ENCODE measurements around the gene DOCK11.
A peak's percentile ranks its signal among the peaks of the same experiment; 100 is the strongest.
"Not testable (repeated sequence)": the region's sequence is repeated elsewhere in the genome, so short reads cannot be mapped to it uniquely, and the experiment has no call there.

The DOCK11 gene

DNA sequence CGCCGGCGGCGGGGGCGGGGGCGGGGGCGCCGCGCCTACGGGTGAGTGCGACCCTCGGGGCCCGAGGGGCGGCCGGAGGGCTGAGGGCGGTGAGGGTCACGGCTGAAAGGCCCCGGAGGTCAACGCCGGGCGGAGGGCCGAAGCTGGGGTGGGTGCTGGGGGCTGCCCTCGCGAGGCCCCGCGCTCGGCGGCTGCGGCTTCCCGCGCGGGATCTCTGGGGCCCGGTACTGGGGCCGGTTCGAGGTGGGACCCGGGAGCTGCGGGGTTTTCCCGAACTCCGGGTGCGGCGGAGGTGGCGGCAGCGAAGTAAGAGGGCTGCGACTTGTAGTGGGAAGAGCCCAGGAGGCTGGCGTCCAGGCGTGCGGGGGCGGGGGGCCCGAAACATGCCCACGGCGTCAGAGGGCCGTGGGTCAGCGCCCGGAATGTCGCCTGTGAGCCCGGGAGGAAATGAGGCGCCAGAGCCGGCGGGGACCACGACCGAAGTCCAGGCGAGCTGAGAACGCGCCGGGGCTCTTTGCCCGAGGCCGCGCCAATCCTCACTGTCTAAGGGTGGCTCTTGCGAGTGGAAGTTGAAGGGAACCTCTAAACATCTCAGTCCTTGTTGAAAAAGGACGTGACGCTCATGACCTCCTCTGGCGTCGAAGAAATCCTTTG lies 232.2 kb downstream of the DOCK11 start:
- Mint-ChIP-seq H3K36me3 (no peaks in the 10 kb centered on the region), H3K27me3 (peaks cover 10% of the 10 kb centered on the region), H3K27ac (no peak overlapping the region), H3K4me3 (peak overlapping the region; percentile 71), H3K4me1 (no peaks in the 10 kb centered on the region), H3K9me3 (no peaks in the 10 kb centered on the region)

DNA sequence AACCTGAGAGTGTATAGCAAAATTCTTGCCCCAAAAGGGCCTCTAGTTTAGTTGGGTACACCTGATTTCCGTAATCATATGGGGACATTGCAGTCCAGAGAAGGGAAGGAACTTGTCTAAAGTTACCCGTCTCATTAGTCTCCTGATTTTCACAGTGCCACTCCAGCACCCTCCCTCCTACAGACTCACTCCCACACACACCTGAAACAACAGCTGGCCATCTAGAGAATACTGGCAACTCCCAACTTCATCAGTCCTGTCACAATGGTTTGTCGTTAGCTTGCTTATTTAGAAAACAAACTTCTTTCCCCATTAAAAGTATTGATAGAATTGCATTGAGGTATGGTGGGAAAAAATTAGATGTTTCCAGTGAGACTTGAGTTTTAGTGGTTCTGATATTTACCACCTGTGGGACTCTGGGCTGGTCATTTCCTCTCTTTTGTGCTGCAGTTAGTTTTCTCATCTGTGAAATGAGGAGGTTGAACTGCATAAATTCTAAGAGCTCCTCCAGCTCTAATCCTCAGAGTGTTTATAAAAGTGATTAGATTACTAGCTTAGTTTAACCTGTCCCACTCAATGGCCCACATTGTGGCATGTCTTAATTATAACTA lies 233.5 kb downstream of the DOCK11 start:
- H3K4me1 Mint-ChIP-seq, result no peaks in the 10 kb centered on the region
- no peaks in the 10 kb centered on the region for H3K36me3 Mint-ChIP-seq
- no peak overlapping the region for H3K4me3 Mint-ChIP-seq
- H3K27me3 Mint-ChIP-seq, result peaks cover 10% of the 10 kb centered on the region
- H3K27ac Mint-ChIP-seq, result no peak overlapping the region
- no peaks in the 10 kb centered on the region for H3K9me3 Mint-ChIP-seq

DNA sequence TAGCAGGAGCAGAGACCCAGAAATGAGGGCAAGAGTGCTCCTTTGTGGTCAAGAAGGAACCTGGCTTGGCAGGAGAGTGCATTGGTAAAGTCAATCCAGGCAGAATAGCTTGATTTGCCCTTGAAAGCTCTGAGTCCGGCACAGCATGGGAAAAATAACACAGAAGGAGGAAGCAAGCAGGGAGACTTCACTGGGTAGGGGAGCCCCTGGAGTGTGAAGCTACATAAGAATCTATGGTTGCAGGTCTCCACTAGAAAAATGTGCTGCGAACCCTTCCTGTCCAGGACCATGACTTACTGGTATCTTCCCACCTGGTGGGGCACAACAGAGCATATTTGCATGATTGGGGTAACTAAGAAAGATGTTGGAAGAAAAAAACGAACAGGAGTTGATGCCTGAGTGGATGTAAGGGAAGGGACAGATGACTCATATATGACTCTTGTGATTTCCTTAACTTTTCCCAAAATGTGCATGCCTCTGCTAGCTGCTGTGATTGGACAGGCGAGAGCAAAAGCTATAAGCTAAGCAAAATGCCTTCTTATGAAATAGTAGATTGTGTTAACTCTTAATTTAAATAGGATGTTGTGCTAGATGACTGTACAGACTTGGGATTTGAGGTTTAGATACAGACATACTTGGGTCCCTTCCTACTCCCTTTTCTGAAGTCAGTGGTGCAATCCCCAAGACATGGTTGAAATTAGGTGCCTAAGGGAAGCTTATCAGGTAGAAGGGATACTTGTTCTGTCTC lies 235.1 kb downstream of the DOCK11 start:
- Mint-ChIP-seq H3K27me3 (peaks cover 10% of the 10 kb centered on the region), H3K27ac (no peak overlapping the region), H3K4me1 (no peaks in the 10 kb centered on the region), H3K4me3 (no peak overlapping the region), H3K9me3 (no peaks in the 10 kb centered on the region), H3K36me3 (no peaks in the 10 kb centered on the region)

GRCh38 chrX:118732551-118732950 lies 236.9 kb downstream of the DOCK11 start:
- H3K4me3 Mint-ChIP-seq, H3K9me3 Mint-ChIP-seq, H3K4me1 Mint-ChIP-seq, H3K36me3 Mint-ChIP-seq: not testable (repeated sequence)
- Mint-ChIP-seq H3K27me3 (peaks cover 12% of the 10 kb centered on the region), H3K27ac (peak overlapping the region; percentile 55)

DNA sequence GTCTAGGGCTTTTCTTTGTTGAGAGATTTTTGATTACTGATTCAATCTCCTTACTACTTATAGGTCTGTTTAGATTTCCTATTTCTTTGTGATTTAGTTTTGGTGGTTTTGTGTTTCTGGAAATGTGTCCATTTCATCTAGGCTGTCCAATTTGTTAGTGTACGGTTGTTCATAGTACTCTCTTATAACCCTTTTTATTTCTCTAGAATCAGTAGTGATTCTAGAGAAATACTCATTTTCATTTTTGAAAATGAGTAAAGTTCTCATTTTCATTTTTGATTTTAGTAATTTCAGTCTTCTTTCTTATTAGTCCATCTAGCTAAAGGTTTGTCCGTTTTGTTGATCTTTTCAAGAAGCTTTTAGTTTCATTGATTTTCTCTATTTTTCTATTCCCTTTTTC lies 239.3 kb downstream of the DOCK11 start:
- no peak overlapping the region for H3K27ac Mint-ChIP-seq
- peaks cover 6% of the 10 kb centered on the region for H3K9me3 Mint-ChIP-seq
- no peaks in the 10 kb centered on the region for H3K4me1 Mint-ChIP-seq
- peaks cover 6% of the 10 kb centered on the region for H3K27me3 Mint-ChIP-seq
- H3K36me3 Mint-ChIP-seq, result no peaks in the 10 kb centered on the region
- H3K4me3 Mint-ChIP-seq, result no peak overlapping the region

All from activated naive CD4-positive, alpha-beta T cell treated with anti-CD3 and anti-CD28 coated beads, Interleukin-2, amount 50 U/mL, for 24 hours (primary cell).